AG04450 (cell line): ENCODE data around the gene KCND2. TPM values are rescaled to one million over a fixed set of nuclear protein-coding genes. Genes with fewer than 3 reads are reported as not detected.

Experiments
- CTCF ChIA-PET: fragments of 300-600, 350-600 bp; formaldehyde crosslinking; extraction: SDS; loops from one replicate; lab custom pipeline; 2022; ENCODE audit warnings: antibody characterized with exemption, inconsistent platforms; lab: Charles Lee
- POLR2A ChIA-PET: fragments of 350-600 bp; formaldehyde crosslinking; extraction: SDS; loops from one replicate; lab custom pipeline; 2021; ENCODE audit warnings: antibody characterized with exemption, inconsistent platforms; lab: Yijun Ruan, JAX
- DNase-seq: peaks from one replicate; pipeline ENCODE4 v3.0.0-alpha.2; 2011; ENCODE audit warnings: low read depth, low spot score
- H3K27ac ChIP-seq: one replicate; pipeline ENCODE4 v1.5.1; 2012; ENCODE audit warnings: low read depth, low read length, control low read depth
- H3K27me3 ChIP-seq: one replicate; pipeline ENCODE4 v1.6.0; 2012; ENCODE audit warnings: low read length; ENCODE audit not compliant: control insufficient read depth, insufficient read depth
- H3K4me3 ChIP-seq: 2 replicates; pipeline ENCODE4 v1.5.1; 2011; ENCODE audit warnings: mild to moderate bottlenecking, low read depth, low read length, control low read depth
- H3K9me3 ChIP-seq: 2 replicates; pipeline ENCODE4 v1.5.1; 2012; ENCODE audit warnings: low read length; ENCODE audit not compliant: control insufficient read depth, insufficient read depth
- CTCF ChIP-seq: IDR thresholded peaks from 2 replicates; pipeline ENCODE4 v1.5.1; 2011; ENCODE audit warnings: low read depth, low read length, control low read depth, inconsistent platforms
- polyA plus RNA-seq: library from polyadenylated mRNA; depleted of rRNA; stranded (reverse); fragments of >200 nt; gene quantifications from 2 replicates; pipeline ENCODE4 v1.2.3, GENCODE V29; 2011

KCND2 gene
- polyA plus RNA-seq, 1 experiment: 0.12 TPM

DNA sequence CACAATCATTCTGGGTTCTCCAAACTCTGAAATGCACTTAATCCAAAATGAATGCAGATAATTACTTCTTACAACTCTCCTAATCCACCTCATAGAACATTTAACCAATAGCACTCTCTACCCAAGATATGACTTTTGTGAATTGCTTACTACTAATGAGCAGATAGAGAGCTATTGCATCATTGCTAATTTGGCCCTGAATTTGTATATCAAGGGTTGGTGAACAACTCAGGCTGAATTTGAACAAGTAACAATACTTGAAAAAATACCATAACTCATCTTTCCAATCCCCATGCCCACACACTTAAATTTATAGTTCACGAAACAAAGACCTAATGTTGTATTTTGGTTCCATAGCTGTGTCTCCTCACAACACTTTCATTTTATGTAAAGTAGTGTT lies 339.0 kb downstream of the KCND2 start:
- no peak for TF ChIP-seq CTCF
- POLR2A ChIA-PET: no interaction called here
- no peak overlapping the region for H3K27ac ChIP-seq
- no peaks in the 10 kb centered on the region for H3K9me3 ChIP-seq
- H3K4me3 ChIP-seq: no peak overlapping the region
- CTCF ChIA-PET: no interaction called here
- no peaks in the 10 kb centered on the region for H3K27me3 ChIP-seq
- DNase-seq: no peak

DNA sequence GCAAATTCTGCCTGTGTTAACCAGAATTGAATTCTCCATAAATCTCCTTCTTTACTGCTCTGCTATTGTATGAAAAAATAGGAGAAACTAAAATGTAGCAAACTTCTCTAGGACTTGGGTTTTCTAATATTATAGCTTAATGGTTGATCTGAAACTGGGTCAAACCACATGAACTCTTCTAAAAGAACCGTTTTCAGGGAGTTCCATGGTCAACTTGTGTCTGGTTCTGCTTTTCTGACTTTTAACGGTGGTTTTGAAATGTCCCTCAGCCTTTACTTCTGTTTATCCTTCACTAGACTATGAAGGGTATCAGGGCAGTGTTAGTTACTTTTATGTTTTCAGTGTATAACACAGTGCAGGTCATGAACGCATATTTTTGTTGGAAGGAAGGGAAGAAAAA lies 342.7 kb downstream of the KCND2 start:
- no peak for TF ChIP-seq CTCF
- DNase-seq: no peak
- no peak overlapping the region for H3K27ac ChIP-seq
- H3K4me3 ChIP-seq: no peak overlapping the region
- no peaks in the 10 kb centered on the region for H3K27me3 ChIP-seq
- CTCF ChIA-PET: no interaction called here
- no peaks in the 10 kb centered on the region for H3K9me3 ChIP-seq
- POLR2A ChIA-PET: no interaction called here

- no peak for TF ChIP-seq CTCF
- Histone ChIP-seq H3K9me3 (no peaks in the 10 kb centered on the region), H3K27me3 (no peaks in the 10 kb centered on the region), H3K27ac (no peak overlapping the region), H3K4me3 (no peak overlapping the region)
- no peak for DNase-seq
- POLR2A ChIA-PET: no interaction called here
- CTCF ChIA-PET: no interaction called here
Observed at GRCh38 chr7:120617275-120617674, 344.3 kb downstream of the KCND2 start.

GRCh38 chr7:120628251-120628650 lies 355.3 kb downstream of the KCND2 start:
- POLR2A ChIA-PET: no interaction called here
- no peaks in the 10 kb centered on the region for H3K27me3 ChIP-seq
- no peak overlapping the region for H3K4me3 ChIP-seq
- no peaks in the 10 kb centered on the region for H3K9me3 ChIP-seq
- DNase-seq: no peak
- H3K27ac ChIP-seq: no peak overlapping the region
- CTCF ChIA-PET: no interaction called here
- TF ChIP-seq CTCF: no peak

- H3K9me3 ChIP-seq: no peaks in the 10 kb centered on the region
- DNase-seq: no peak
- no peak overlapping the region for H3K4me3 ChIP-seq
- POLR2A ChIA-PET: no interaction called here
- CTCF ChIA-PET: no interaction called here
- no peak overlapping the region for H3K27ac ChIP-seq
- no peaks in the 10 kb centered on the region for H3K27me3 ChIP-seq
- TF ChIP-seq CTCF: no peak
Observed at GRCh38 chr7:120639884-120640283, 366.9 kb downstream of the KCND2 start.
